ENCODE data around the gene NETO2. TPM values are rescaled to one million over a fixed set of nuclear protein-coding genes. Genes with fewer than 3 reads are reported as not detected.
"Not testable (repeated sequence)": the region's sequence is repeated elsewhere in the genome, so short reads cannot be mapped to it uniquely, and the experiment has no call there.

Gene NETO2
- total RNA-seq, 4 donors from 2014 or later: 0.79 to 8.8 (median 3.3) TPM

GRCh38 chr16:47056688-47057629, 86.8 kb downstream of the NETO2 start:
- DNase-seq (ENCODE audit: low spot score) (no peak), ATAC-seq (ENCODE audit: low FRiP score) (no peak)
- TF ChIP-seq CTCF (IDR thresholded peaks at IDR 0.05): no peak

- ATAC-seq (ENCODE audit: low FRiP score); DNase-seq (ENCODE audit: low spot score): not testable (repeated sequence)
Measured at GRCh38 chr16:47056061-47056460, 87.7 kb downstream of the NETO2 start.

- TF ChIP-seq CTCF (IDR thresholded peaks at IDR 0.05): no peak
Measured at GRCh38 chr16:47055136-47055885, 88.4 kb downstream of the NETO2 start.

GRCh38 chr16:47054306-47054705, 89.4 kb downstream of the NETO2 start:
- ATAC-seq (ENCODE audit: low FRiP score): no peak
- no peak for TF ChIP-seq CTCF (IDR thresholded peaks at IDR 0.05)
- no peak for DNase-seq (ENCODE audit: low spot score)

More at GRCh38 chr16:47055136-47055885, 88.4 kb downstream of the NETO2 start:
- no peak for DNase-seq (ENCODE audit: low spot score)
- ATAC-seq (ENCODE audit: low FRiP score): no peak

GRCh38 chr16:47053895-47054294, 89.8 kb downstream of the NETO2 start:
- ATAC-seq (ENCODE audit: low FRiP score): no peak
- TF ChIP-seq CTCF (IDR thresholded peaks at IDR 0.05): no peak

GRCh38 chr16:47052666-47053640, 90.8 kb downstream of the NETO2 start:
- ATAC-seq (ENCODE audit: low FRiP score) (no peak), DNase-seq (ENCODE audit: low spot score) (no peak)
- TF ChIP-seq CTCF (IDR thresholded peaks at IDR 0.05): no peak

More at GRCh38 chr16:47053895-47054294, 89.8 kb downstream of the NETO2 start:
- DNase-seq (ENCODE audit: low spot score): no peak

All from omental fat pad (tissue), 4 donors.